Spinal cord (tissue), 10 donors: ENCODE results near the gene RAE1. TPM values are rescaled to one million over a fixed set of nuclear protein-coding genes. Genes with fewer than 3 reads are reported as not detected.

ENCODE experiments used
- DNase-seq, 6 donors: peaks; one replicate each; pipeline versions ENCODE4 v3.0.0 to v3.0.0-alpha.2; 2013 to 2015; ENCODE audit warnings: low spot score in 6 of 6, low read depth in 4 of 6
- H3K27ac ChIP-seq: one replicate; pipeline ENCODE4 v1.5.1; 2013; ENCODE audit warnings: low read depth, low read length, control low read depth
- H3K27me3 ChIP-seq: one replicate; pipeline ENCODE4 v1.6.1; 2013; ENCODE audit warnings: low read length; ENCODE audit not compliant: control insufficient read depth, insufficient read depth
- H3K36me3 ChIP-seq: one replicate; pipeline ENCODE4 v1.6.1; 2013; ENCODE audit warnings: low read length; ENCODE audit not compliant: control insufficient read depth, insufficient read depth
- H3K4me1 ChIP-seq: one replicate; pipeline ENCODE4 v1.6.1; 2013; ENCODE audit warnings: low read length; ENCODE audit not compliant: control insufficient read depth, insufficient read depth
- H3K4me3 ChIP-seq: one replicate; pipeline ENCODE4 v1.5.1; 2013; ENCODE audit warnings: low read depth, low read length, control low read depth
- H3K9me3 ChIP-seq: one replicate; pipeline ENCODE4 v1.6.1; 2013; ENCODE audit warnings: low read length; ENCODE audit not compliant: control insufficient read depth, insufficient read depth
- WGBS: methylation state at CpG from one replicate; pipeline ENCODE4 v1.1.5; 2013; ENCODE audit warnings: missing lambda C conversion rate; ENCODE audit not compliant: insufficient coverage; 5-methylcytosine and 5-hydroxymethylcytosine counted together
- polyA plus RNA-seq, 2 donors: library from polyadenylated mRNA; unstranded; fragments of 120-200 nt; gene quantifications; one replicate each; pipeline ENCODE4 v1.2.1, GENCODE V29; 2013; ENCODE audit not compliant: insufficient read length in 2 of 2
- total RNA-seq, 2 donors: library from RNA; depleted of rRNA in 1 of 2; stranded (reverse); fragments of 120-200 nt in 1 of 2; fragments of >200 nt in 1 of 2; gene quantifications; one replicate each; pipeline versions ENCODE4 v1.2.3 to v1.2.4, GENCODE V29; 2013 to 2014
- donor health status: healthy.

RAE1 gene
- total and polyA plus RNA-seq, 4 donors, result 31.6 to 49.5 (median 39.3) TPM

DNA sequence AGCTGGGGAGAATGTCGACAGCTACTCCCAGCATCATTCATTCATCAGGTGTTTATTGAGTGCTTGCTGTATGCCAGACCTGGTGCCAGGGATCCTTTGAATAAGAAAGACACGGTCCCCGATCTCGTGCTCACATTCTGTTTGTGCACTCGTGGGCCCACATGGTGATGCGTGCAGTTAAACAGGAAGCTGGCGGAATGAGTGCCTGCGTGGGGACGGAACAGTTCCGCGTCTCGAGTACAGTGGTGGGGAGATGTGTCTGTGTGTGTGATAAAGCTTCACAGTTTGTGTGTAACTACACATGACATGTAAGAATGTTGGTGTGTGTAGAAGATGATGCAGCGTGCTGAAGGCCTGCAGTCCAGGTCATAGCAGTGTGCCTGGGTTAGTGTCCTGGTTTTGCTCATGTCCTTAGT lies 46.6 kb downstream of the RAE1 start:
- Histone ChIP-seq H3K27me3 (no peaks in the 10 kb centered on the region), H3K4me3 (no peak overlapping the region), H3K36me3 (peaks cover 94% of the 10 kb centered on the region), H3K4me1 (peaks cover 82% of the 10 kb centered on the region), H3K9me3 (no peaks in the 10 kb centered on the region), H3K27ac (no peak overlapping the region)
- DNase-seq, result no peak
- WGBS, result 80% methylated on average over 12 of the region's 13 CpGs

DNA sequence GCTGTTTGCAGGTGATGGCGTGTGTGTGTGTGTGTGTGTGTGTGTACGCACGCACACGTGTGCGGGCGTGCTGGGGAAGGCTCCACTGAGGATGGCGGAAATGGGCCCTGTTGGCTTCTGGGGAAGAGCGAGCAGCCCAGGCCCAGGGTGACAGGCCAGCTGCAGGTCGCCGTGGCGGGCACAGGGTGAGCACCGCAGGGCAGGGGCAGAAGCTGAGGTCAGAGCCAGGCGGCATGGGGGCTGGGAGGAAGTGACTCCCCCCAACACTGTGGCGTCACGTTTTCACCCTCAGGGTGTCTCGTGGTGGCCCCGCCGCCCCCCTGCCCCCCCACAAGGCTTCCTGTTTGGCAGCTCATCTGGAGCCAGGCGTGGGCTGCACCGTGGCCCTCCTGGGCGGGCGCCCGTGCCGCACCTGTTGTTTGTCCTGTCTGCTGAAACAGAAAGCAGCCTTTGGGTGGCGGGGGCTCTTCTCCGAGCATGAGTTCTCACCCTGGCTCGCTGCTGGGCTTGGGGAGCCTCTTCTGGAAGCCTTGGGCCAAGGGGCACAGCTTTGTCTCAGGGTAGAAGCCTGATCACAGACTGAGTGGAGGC lies 47.3 kb downstream of the RAE1 start:
- H3K27ac ChIP-seq, result no peak overlapping the region
- no peaks in the 10 kb centered on the region for H3K9me3 ChIP-seq
- DNase-seq, result no peak
- H3K27me3 ChIP-seq, result no peaks in the 10 kb centered on the region
- H3K4me3 ChIP-seq, result no peak overlapping the region
- 77% methylated on average over 25 of the region's 27 CpGs for WGBS
- H3K36me3 ChIP-seq, result peaks cover 94% of the 10 kb centered on the region
- H3K4me1 ChIP-seq, result peaks cover 75% of the 10 kb centered on the region

DNA sequence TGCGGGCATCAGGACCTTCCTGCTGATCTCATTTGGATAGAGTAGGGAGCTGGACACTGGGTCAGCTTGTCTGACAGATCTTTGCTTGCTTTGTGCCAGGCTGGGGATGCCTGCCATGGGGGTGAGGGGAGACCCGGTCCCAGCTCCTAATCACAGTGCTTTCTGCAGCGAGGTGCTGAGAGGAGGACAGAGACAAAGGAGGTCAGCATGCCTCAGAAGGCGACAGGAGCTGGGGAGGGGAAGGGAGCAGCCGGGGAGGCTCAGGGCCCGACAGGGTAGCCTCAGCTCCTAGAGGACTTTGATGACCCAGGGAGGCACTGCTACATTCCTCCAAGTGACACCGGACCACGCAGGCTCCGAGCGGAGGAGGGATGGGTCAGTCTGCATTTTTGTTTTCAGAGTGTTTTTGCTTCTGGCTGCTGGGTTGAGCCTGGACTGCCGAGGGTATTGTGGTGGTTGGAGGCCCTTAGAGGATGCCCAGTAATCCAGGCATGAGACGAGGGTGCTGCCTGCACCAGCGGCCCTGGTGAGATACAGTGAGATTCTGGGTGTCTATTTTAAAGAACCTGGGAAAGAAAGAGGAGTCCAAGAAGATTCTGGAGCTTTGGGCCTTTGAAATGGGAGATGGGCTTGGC lies 48.0 kb downstream of the RAE1 start:
- WGBS, result 58% methylated on average over 13 of the region's 13 CpGs
- peaks cover 68% of the 10 kb centered on the region for H3K4me1 ChIP-seq

DNA sequence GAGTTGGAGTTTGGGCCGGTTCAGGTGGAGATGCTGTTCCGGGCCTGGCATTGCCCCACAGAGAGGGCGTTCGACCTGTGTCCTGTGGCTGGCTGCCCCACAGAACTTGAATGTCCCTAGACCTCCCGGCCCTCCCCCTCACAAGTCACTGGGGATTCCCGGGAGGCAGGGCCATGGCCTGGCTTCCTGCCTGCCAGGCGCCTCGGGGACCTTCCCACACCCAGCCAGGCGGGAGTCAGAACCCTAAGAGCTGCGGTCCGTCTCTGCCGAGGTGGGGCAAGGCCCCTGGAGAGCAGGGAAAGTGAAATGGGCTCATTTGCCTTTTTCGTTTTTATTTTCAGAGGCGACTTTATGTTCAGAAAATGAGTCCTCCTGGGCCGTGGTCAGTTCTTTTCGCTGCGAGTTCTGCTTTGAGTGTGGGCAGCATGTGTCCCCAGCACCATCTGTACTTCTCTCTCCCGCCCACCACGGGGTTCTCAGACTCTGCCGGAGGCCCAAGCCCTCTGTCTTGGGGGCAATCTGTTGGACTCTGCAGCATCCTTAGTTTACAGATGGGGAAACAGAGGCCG lies 48.6 kb downstream of the RAE1 start:
- 67% methylated on average over 19 of the region's 21 CpGs for WGBS
- Histone ChIP-seq H3K36me3 (peaks cover 95% of the 10 kb centered on the region), H3K27me3 (no peaks in the 10 kb centered on the region), H3K4me3 (no peak overlapping the region), H3K27ac (no peak overlapping the region), H3K9me3 (no peaks in the 10 kb centered on the region), H3K4me1 (peaks cover 62% of the 10 kb centered on the region)
- no peak for DNase-seq

More for the DNA sequence above, 48.0 kb downstream of the RAE1 start:
- H3K36me3 ChIP-seq, result peaks cover 95% of the 10 kb centered on the region
- no peak overlapping the region for H3K4me3 ChIP-seq
- no peak for DNase-seq
- no peaks in the 10 kb centered on the region for H3K27me3 ChIP-seq
- H3K27ac ChIP-seq, result no peak overlapping the region
- H3K9me3 ChIP-seq, result no peaks in the 10 kb centered on the region

DNA sequence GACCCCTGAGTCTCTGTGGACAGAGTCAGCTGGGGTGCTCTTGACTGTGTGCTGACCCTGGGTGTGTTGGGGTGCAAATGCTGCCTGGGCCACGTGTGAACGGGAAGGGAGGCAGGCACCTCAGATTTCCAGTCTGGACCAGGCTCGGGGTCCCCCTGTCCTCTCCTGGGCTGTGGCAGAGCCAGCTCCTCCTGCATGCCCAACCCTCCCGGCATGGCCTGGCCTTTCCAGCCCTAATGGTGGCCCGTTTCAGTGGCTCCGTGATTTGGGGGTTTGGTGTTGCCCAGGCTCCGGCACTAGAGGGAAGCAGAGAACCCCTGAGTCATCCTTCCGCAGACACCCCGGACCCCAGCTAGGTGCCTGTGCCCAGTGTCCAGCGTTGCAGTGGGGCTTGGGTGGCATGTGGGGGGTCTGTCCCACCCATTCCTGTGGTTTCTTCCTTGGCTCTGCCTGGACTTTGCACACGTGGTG lies 49.2 kb downstream of the RAE1 start:
- Histone ChIP-seq H3K36me3 (peaks cover 98% of the 10 kb centered on the region), H3K9me3 (no peaks in the 10 kb centered on the region), H3K4me3 (no peak overlapping the region), H3K27me3 (no peaks in the 10 kb centered on the region), H3K4me1 (peaks cover 56% of the 10 kb centered on the region), H3K27ac (no peak overlapping the region)
- DNase-seq, result no peak
- 83% methylated on average over 11 of the region's 11 CpGs for WGBS

DNA sequence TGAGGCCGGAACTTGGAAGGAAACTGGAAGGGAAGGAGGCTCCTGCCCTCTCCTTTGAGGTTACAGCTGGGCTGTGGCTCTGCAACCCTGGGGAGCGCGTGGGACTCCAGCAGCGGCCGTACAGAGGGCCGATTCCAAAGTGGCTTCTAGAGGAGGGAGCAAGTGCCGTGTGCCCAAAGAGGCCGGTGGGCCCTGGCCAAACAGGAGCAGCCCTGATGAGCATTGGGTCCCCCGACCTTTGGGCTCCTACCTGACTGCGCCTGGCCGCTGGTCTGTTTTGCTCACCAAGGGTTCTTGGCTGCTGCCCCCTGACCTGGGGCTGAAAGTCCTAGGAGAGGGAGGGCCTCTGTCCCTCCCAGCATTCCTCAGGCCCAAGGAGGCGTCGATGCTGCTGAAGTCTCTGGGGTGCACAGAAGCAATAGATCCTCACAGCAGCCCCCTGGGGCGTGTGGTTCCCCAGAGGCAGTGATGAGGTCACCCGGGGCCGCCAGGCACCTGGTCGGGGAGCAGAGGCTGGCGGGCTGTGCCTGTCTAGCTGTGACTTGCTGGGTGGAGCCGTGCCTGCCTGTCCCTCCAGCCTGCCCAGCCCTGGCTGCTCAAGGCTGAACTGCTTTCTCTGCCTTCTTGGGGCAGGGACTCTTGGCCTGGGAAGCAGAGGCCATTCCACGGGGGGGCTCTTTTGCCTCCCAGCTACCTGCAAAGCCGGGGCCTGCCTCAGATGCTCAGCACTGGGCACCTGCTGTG lies 49.9 kb downstream of the RAE1 start:
- Histone ChIP-seq H3K27me3 (no peaks in the 10 kb centered on the region), H3K27ac (no peak overlapping the region), H3K9me3 (no peaks in the 10 kb centered on the region), H3K4me3 (no peak overlapping the region), H3K36me3 (peaks cover 100% of the 10 kb centered on the region), H3K4me1 (peaks cover 49% of the 10 kb centered on the region)
- no peak for DNase-seq
- WGBS, result 94% methylated on average over 21 of the region's 21 CpGs

DNA sequence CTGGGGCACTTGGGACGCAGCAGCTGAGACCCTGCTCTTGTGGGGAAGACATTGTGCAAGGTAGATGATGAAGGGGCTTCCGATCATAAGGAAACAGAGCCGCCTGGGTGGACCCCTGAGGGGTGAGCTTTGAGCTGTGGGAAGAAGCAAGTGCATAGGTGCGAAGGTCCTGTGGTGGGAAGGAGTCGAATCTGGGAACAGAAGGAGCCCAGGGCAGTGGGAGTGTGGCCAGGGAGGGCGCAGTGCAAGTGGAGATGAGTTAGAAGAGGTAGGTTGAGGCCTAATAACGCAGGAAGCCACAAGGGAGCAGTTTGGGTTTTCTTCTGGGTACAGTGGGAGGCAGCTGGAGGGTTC lies 50.5 kb downstream of the RAE1 start:
- Histone ChIP-seq H3K9me3 (no peaks in the 10 kb centered on the region), H3K36me3 (peaks cover 100% of the 10 kb centered on the region), H3K27me3 (no peaks in the 10 kb centered on the region), H3K27ac (no peak overlapping the region), H3K4me3 (no peak overlapping the region), H3K4me1 (peaks cover 43% of the 10 kb centered on the region)
- 96% methylated on average over 7 of the region's 7 CpGs for WGBS
- no peak for DNase-seq

DNA sequence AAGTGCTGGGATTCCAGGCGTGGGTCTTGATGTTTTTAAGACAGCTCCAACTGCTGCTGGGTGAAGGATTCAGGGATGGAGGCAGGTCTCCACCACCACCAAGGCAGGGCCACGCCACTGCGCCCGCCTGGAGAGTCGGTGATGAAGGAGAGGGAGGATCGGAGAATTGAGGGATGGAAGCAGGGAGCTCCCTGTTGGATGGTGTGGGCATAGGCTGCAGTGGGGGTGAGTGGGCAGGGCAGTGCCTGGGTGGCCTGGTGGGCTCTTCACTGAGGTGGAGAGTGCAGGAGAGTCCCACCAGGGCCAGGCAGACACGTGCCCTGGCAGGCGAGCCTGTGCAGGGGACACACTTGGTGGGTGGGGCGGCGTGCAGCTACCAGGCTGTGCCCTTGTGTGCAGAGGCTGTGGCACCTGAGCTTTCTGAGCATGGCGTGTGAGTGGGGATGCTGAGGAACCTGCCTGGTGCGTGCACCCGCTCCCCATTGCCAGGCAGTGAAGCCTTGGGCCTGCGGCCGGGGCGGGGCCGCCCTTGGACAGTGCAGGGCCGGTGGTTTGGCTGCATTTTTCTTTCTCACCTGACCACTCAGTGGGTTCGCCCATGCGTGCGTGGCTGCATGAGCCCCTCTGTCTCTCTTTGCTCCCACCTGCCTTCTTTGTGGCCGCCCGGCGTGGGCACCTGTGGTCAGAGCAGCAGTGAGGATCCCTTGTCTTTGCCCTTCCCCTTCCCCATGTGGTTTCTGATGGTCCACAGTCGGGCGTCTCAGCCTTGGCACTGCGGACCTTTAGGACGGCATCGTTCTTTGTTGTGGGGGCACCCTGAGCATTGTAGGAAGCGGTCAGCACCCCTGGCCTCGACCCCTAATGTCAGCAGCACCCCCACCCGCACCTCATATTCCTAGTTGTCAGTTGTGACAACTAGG lies 51.4 kb downstream of the RAE1 start:
- Histone ChIP-seq H3K4me1 (peaks cover 34% of the 10 kb centered on the region), H3K36me3 (peaks cover 99% of the 10 kb centered on the region), H3K4me3 (no peak overlapping the region), H3K27me3 (no peaks in the 10 kb centered on the region), H3K27ac (no peak overlapping the region), H3K9me3 (no peaks in the 10 kb centered on the region)
- 96% methylated on average over 32 of the region's 32 CpGs for WGBS
- DNase-seq, result no peak

DNA sequence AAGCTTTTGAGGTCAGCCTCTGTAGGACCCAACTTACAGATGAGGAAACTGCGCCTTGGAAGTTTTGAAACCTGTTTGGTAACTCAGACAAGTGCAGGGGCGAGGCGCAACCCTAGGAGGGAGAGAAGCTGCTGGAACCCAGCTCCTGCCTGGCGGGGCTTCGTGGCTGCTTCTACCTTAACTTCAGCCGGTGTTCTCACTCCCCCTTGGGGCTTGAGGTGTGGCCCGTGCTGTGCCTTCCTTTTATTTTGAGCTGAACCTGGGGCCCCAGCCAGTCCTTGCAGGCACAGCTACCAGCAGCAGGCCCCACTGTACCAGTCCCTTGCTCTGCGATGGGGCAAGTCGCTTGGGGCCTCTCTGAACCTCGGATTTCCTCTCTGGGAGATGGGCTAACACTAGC lies 52.2 kb downstream of the RAE1 start:
- H3K4me3 ChIP-seq, result no peak overlapping the region
- DNase-seq, result no peak
- H3K27me3 ChIP-seq, result no peaks in the 10 kb centered on the region
- 91% methylated on average over 10 of the region's 10 CpGs for WGBS
- H3K36me3 ChIP-seq, result peaks cover 99% of the 10 kb centered on the region
- H3K27ac ChIP-seq, result no peak overlapping the region
- peaks cover 29% of the 10 kb centered on the region for H3K4me1 ChIP-seq
- no peaks in the 10 kb centered on the region for H3K9me3 ChIP-seq
